GM12878 (cell line): ENCODE measurements around the gene SLFN13. TPM values are rescaled to one million over a fixed set of nuclear protein-coding genes. Genes with fewer than 3 reads are reported as not detected.

Source experiments
- CBFB ChIP-seq: IDR thresholded peaks from 2 replicates; pipeline ENCODE4 v1.6.1; 2016; ENCODE audit warnings: antibody characterized with exemption, low read depth
- EZH2 ChIP-seq: IDR thresholded peaks from 2 replicates; pipeline ENCODE4 v1.6.1; 2012; ENCODE audit warnings: low read depth, mild to moderate bottlenecking, control low read depth, inconsistent platforms, low read length, borderline replicate concordance; ENCODE audit not compliant: control insufficient read depth
- IKZF2 ChIP-seq, 2 experiments: fragments of 450-650 bp; IDR thresholded peaks; 2 replicates each; pipeline ENCODE4 v1.6.1; 2017; ENCODE audit warnings: mild to moderate bottlenecking in 2 of 2, moderate library complexity in 2 of 2
- IRF4 ChIP-seq: IDR thresholded peaks from 2 replicates; pipeline ENCODE4 v1.6.1; 2011; ENCODE audit warnings: low read depth, low read length
- JUNB ChIP-seq: IDR thresholded peaks from 2 replicates; pipeline ENCODE4 v1.6.1; 2016; ENCODE audit warnings: antibody characterized with exemption, mild to moderate bottlenecking
- KLF5 ChIP-seq: fragments of 450-650 bp; IDR thresholded peaks from 2 replicates; pipeline ENCODE4 v1.6.1; 2014; ENCODE audit warnings: mild to moderate bottlenecking; ENCODE audit not compliant: partially characterized antibody
- NFYB ChIP-seq: IDR thresholded peaks from 2 replicates; pipeline ENCODE4 v1.6.1; 2011; ENCODE audit warnings: low read depth, mild to moderate bottlenecking, low read length, improper control_type of control experiment, moderate library complexity; ENCODE audit not compliant: insufficient read depth
- NKRF ChIP-seq: fragments of 450-650 bp; conservative IDR thresholded peaks from 2 replicates; pipeline ENCODE4 v1.6.1; 2017; ENCODE audit warnings: mild to moderate bottlenecking, moderate library complexity
- NR2F1 ChIP-seq: fragments of 450-650 bp; conservative IDR thresholded peaks from 2 replicates; pipeline ENCODE4 v1.6.1; 2017; ENCODE audit warnings: mild to moderate bottlenecking
- RUNX3 ChIP-seq: IDR thresholded peaks from 2 replicates; pipeline ENCODE4 v1.6.1; 2012; ENCODE audit warnings: low read length, inconsistent platforms
- SIX5 ChIP-seq: IDR thresholded peaks from 2 replicates; pipeline ENCODE4 v1.6.1; 2011; ENCODE audit warnings: mild to moderate bottlenecking, low read depth, low read length, moderate library complexity; ENCODE audit not compliant: severe bottlenecking
- SMARCA5 ChIP-seq: fragments of 450-650 bp; IDR thresholded peaks from 2 replicates; pipeline ENCODE4 v1.6.1; 2017; ENCODE audit warnings: mild to moderate bottlenecking
- SREBF1 ChIP-seq: IDR thresholded peaks from 2 replicates; pipeline ENCODE4 v1.6.1; 2012; ENCODE audit warnings: mild to moderate bottlenecking, low read length
- SUPT20H ChIP-seq: IDR thresholded peaks from 2 replicates; pipeline ENCODE4 v1.6.1; 2011; ENCODE audit warnings: low read depth, mild to moderate bottlenecking, low read length, moderate library complexity, borderline replicate concordance; ENCODE audit not compliant: control insufficient read depth
- TCF7 ChIP-seq: IDR thresholded peaks from 2 replicates; pipeline ENCODE4 v1.6.1; 2014; ENCODE audit warnings: antibody characterized with exemption, borderline replicate concordance
- WRNIP1 ChIP-seq: IDR thresholded peaks from 2 replicates; pipeline ENCODE4 v1.6.1; 2011; ENCODE audit warnings: low read depth, low read length, improper control_type of control experiment, borderline replicate concordance
- ZBTB40 ChIP-seq: fragments of 450-650 bp; IDR thresholded peaks from 2 replicates; pipeline ENCODE4 v1.6.1; 2016; ENCODE audit warnings: mild to moderate bottlenecking, moderate library complexity, borderline replicate concordance
- ZZZ3 ChIP-seq: IDR thresholded peaks from 2 replicates; pipeline ENCODE4 v1.6.1; 2011; ENCODE audit warnings: low read depth; ENCODE audit not compliant: control insufficient read depth, insufficient read length
- polyA plus RNA-seq, 11 experiments: library from polyadenylated mRNA; depleted of rRNA in 4 of 11; unstranded in 6 of 11; stranded (reverse) in 5 of 11; fragments of >200 nt; fragmentation: Nextera tagmentation in 4 of 11; fragmentation: Illumina TruSeq in 1 of 11; extraction: Ambion mirVana in 4 of 11; extraction: Trizol in 1 of 11; gene quantifications; 1 replicate in 1 of 11; 2 replicates in 10 of 11; pipeline versions ENCODE4 v1.2.1 to v1.2.3, GENCODE V29; 2011 to 2016; ENCODE audit warnings: inconsistent platforms in 2 of 11, missing spikeins in 2 of 11, low read depth in 1 of 11
- total RNA-seq, 4 experiments: library from RNA; depleted of rRNA in 3 of 4; stranded (reverse); fragments of >200 nt in 3 of 4; fragmentation: Illumina TruSeq in 1 of 4; extraction: Trizol in 1 of 4; gene quantifications; 2 replicates each; pipeline versions ENCODE4 v1.2.1 to v1.2.3, GENCODE V29; 2013 to 2021
- TF ChIP-seq, protein P1 (sequence below): IDR thresholded peaks from 2 replicates; pipeline ENCODE4 v1.6.1; 2012; ENCODE audit warnings: low read depth, low read length, improper control_type of control experiment
- TF ChIP-seq, protein P2 (sequence below): IDR thresholded peaks from 2 replicates; pipeline ENCODE4 v1.6.1; 2012; ENCODE audit warnings: mild to moderate bottlenecking, low read depth, low read length

SLFN13 gene
- total and polyA plus RNA-seq, 10 of the 15 experiments (the other 5 are each of a cell fraction or from before 2014, with no cell fraction given), result 12.4 to 82.4 (median 61.9) TPM

- TF ChIP-seq JUNB, result no peak
- TF ChIP-seq TCF7, result no peak
- peak; percentile 75; the same call in 1 of the 2 replicates for TF ChIP-seq ZBTB40
- TF ChIP-seq RUNX3, result peak; percentile 90
- no peak for TF ChIP-seq ZZZ3
- TF ChIP-seq, protein P1, sequence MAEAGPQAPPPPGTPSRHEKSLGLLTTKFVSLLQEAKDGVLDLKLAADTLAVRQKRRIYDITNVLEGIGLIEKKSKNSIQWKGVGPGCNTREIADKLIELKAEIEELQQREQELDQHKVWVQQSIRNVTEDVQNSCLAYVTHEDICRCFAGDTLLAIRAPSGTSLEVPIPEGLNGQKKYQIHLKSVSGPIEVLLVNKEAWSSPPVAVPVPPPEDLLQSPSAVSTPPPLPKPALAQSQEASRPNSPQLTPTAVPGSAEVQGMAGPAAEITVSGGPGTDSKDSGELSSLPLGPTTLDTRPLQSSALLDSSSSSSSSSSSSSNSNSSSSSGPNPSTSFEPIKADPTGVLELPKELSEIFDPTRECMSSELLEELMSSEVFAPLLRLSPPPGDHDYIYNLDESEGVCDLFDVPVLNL, result peak; percentile 83
- TF ChIP-seq EZH2, result no peak
- TF ChIP-seq NKRF, result peak; percentile 32; the same call in 1 of the 2 replicates
- peak; percentile 80 for TF ChIP-seq NFYB
- TF ChIP-seq IKZF2 (IDR thresholded peaks at IDR 0.05), result peak; percentile 53 to 71; a peak in 3 of 4 replicates
- TF ChIP-seq SUPT20H, result no peak
- TF ChIP-seq NR2F1, result peak; percentile 71
- no peak for TF ChIP-seq SIX5
- TF ChIP-seq SREBF1, result no peak
- TF ChIP-seq SMARCA5, result no peak
- peak; percentile 85 for TF ChIP-seq CBFB
- no peak for TF ChIP-seq KLF5
- no peak for TF ChIP-seq WRNIP1
- TF ChIP-seq, protein P2, sequence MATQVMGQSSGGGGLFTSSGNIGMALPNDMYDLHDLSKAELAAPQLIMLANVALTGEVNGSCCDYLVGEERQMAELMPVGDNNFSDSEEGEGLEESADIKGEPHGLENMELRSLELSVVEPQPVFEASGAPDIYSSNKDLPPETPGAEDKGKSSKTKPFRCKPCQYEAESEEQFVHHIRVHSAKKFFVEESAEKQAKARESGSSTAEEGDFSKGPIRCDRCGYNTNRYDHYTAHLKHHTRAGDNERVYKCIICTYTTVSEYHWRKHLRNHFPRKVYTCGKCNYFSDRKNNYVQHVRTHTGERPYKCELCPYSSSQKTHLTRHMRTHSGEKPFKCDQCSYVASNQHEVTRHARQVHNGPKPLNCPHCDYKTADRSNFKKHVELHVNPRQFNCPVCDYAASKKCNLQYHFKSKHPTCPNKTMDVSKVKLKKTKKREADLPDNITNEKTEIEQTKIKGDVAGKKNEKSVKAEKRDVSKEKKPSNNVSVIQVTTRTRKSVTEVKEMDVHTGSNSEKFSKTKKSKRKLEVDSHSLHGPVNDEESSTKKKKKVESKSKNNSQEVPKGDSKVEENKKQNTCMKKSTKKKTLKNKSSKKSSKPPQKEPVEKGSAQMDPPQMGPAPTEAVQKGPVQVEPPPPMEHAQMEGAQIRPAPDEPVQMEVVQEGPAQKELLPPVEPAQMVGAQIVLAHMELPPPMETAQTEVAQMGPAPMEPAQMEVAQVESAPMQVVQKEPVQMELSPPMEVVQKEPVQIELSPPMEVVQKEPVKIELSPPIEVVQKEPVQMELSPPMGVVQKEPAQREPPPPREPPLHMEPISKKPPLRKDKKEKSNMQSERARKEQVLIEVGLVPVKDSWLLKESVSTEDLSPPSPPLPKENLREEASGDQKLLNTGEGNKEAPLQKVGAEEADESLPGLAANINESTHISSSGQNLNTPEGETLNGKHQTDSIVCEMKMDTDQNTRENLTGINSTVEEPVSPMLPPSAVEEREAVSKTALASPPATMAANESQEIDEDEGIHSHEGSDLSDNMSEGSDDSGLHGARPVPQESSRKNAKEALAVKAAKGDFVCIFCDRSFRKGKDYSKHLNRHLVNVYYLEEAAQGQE, result no peak
- TF ChIP-seq IRF4, result no peak
Observed at GRCh38 chr17:35448214-35448898, at the start of gene SLFN13 (continued).
